HepG2 (cell line): ENCODE measurements around the gene TUT1. TPM values are rescaled to one million over a fixed set of nuclear protein-coding genes. Genes with fewer than 3 reads are reported as not detected.

Experiments
- CHD4 ChIP-seq: fragments of 200-600 bp; sonication (generic); IDR thresholded peaks from 2 replicates; pipeline ENCODE4 v1.7.0; 2017; ENCODE audit warnings: mild to moderate bottlenecking, low read length, borderline replicate concordance
- FOXC1 ChIP-seq: sonication (generic); formaldehyde crosslinking; IDR thresholded peaks from 2 replicates; pipeline ENCODE4 v1.8.0; 2022; ENCODE audit warnings: mild to moderate bottlenecking, missing genetic modification reagents, borderline replicate concordance
- HNF4A ChIP-seq: sonication (generic); formaldehyde crosslinking; IDR thresholded peaks from 2 replicates; pipeline ENCODE4 v1.4.0; 2020; ENCODE audit warnings: missing genetic modification reagents
- HOXA3 ChIP-seq: sonication (generic); formaldehyde crosslinking; IDR thresholded peaks from 2 replicates; pipeline ENCODE4 v1.5.0; 2020; ENCODE audit warnings: missing genetic modification reagents
- MBNL3 ChIP-seq: fragments of 250-450 bp; sonication (Bioruptor Pico); conservative IDR thresholded peaks from 2 replicates; pipeline ENCODE4 v1.8.0; 2022; ENCODE audit warnings: mild to moderate bottlenecking, inconsistent platforms
- MTA3 ChIP-seq: sonication (generic); formaldehyde crosslinking; IDR thresholded peaks from 2 replicates; pipeline ENCODE4 v1.4.0; 2020; ENCODE audit warnings: missing genetic modification reagents
- NFIB ChIP-seq: sonication (generic); formaldehyde crosslinking; IDR thresholded peaks from 2 replicates; pipeline ENCODE4 v1.9.0; 2021; ENCODE audit warnings: missing genetic modification reagents, mild to moderate bottlenecking, borderline replicate concordance
- NFRKB ChIP-seq: fragments of 450-650 bp; IDR thresholded peaks from 2 replicates; pipeline ENCODE4 v1.6.1; 2017
- PAF1 ChIP-seq: IDR thresholded peaks from 2 replicates; pipeline ENCODE4 v1.6.1; 2016; ENCODE audit warnings: missing genetic modification reagents, missing compliant biosample characterization
- SNRNP70 ChIP-seq: fragments of 200-400 bp; formaldehyde crosslinking; IDR thresholded peaks from 2 replicates; pipeline ENCODE4 v1.6.1; 2017; ENCODE audit warnings: mild to moderate bottlenecking, low read depth, low read length, moderate library complexity
- YEATS2 ChIP-seq: sonication (generic); formaldehyde crosslinking; IDR thresholded peaks from 2 replicates; pipeline ENCODE4 v1.4.0; 2020; ENCODE audit warnings: missing genetic modification reagents, borderline replicate concordance
- ZFP36L2 ChIP-seq: sonication (generic); formaldehyde crosslinking; IDR thresholded peaks from 2 replicates; pipeline ENCODE4 v1.4.0; 2020; ENCODE audit warnings: missing genetic modification reagents
- ZFP37 ChIP-seq: sonication (generic); formaldehyde crosslinking; IDR thresholded peaks from 2 replicates; pipeline ENCODE4 v1.4.0; 2020; ENCODE audit warnings: missing genetic modification reagents, borderline replicate concordance
- ZFP90 ChIP-seq: sonication (generic); formaldehyde crosslinking; IDR thresholded peaks from 2 replicates; pipeline ENCODE4 v1.8.0; 2022; ENCODE audit warnings: missing genetic modification reagents, mild to moderate bottlenecking, inconsistent platforms, borderline replicate concordance
- ZNF225 ChIP-seq: sonication (generic); formaldehyde crosslinking; IDR thresholded peaks from 2 replicates; pipeline ENCODE4 v1.4.0; 2020; ENCODE audit warnings: mild to moderate bottlenecking, missing genetic modification reagents
- ZNF292 ChIP-seq: sonication (generic); formaldehyde crosslinking; IDR thresholded peaks from 2 replicates; pipeline ENCODE4 v1.8.1; 2022; ENCODE audit warnings: mild to moderate bottlenecking, low read depth, missing genetic modification reagents, borderline replicate concordance
- ZNF605 ChIP-seq: sonication (generic); formaldehyde crosslinking; IDR thresholded peaks from 2 replicates; pipeline ENCODE4 v1.8.0; 2022; ENCODE audit warnings: mild to moderate bottlenecking, missing genetic modification reagents
- ZNF616 ChIP-seq: sonication (generic); formaldehyde crosslinking; IDR thresholded peaks from 2 replicates; pipeline ENCODE4 v1.5.0; 2020; ENCODE audit warnings: low read depth, mild to moderate bottlenecking, missing genetic modification reagents
- ZNF839 ChIP-seq: sonication (generic); formaldehyde crosslinking; IDR thresholded peaks from 2 replicates; pipeline ENCODE4 v1.4.0; 2020; ENCODE audit warnings: missing genetic modification reagents, mild to moderate bottlenecking, borderline replicate concordance
- polyA plus RNA-seq, 8 experiments: library from polyadenylated mRNA; depleted of rRNA in 3 of 8; stranded (reverse) in 7 of 8; unstranded in 1 of 8; fragments of >200 nt; fragmentation: Illumina TruSeq in 4 of 8; extraction: Trizol in 4 of 8; gene quantifications; 2 replicates each; pipeline versions ENCODE4 v1.2.1 to v1.2.3, GENCODE V29; 2011 to 2016; ENCODE audit warnings: low read depth in 4 of 8, missing spikeins in 1 of 8, mixed read lengths in 1 of 8; ENCODE audit not compliant: insufficient read depth in 1 of 8
- total RNA-seq, 5 experiments: library from RNA; depleted of rRNA; stranded (reverse); fragments of >200 nt; fragmentation: Illumina TruSeq; extraction: Trizol; gene quantifications; 2 replicates each; pipeline ENCODE4 v1.2.3, GENCODE V29; 2016; ENCODE audit warnings: low read depth in 1 of 5
- TF ChIP-seq, protein P1 (sequence below): sonication (generic); formaldehyde crosslinking; IDR thresholded peaks from 2 replicates; pipeline ENCODE4 v1.4.0; 2020; ENCODE audit warnings: missing genetic modification reagents
- TF ChIP-seq, protein P2 (sequence below): sonication (generic); formaldehyde crosslinking; IDR thresholded peaks from 2 replicates; pipeline ENCODE4 v1.9.0; 2021; ENCODE audit warnings: missing genetic modification reagents, mild to moderate bottlenecking, borderline replicate concordance
- TF ChIP-seq, protein P3 (sequence below): IDR thresholded peaks from 2 replicates; pipeline ENCODE4 v1.6.1; 2012; ENCODE audit warnings: low read length, improper control_type of control experiment
- TF ChIP-seq, protein P4 (sequence below): sonication (generic); formaldehyde crosslinking; IDR thresholded peaks from 2 replicates; pipeline ENCODE4 v1.4.0; 2020; ENCODE audit warnings: mild to moderate bottlenecking, missing genetic modification reagents

The TUT1 gene
- total and polyA plus RNA-seq, 2 of the 13 experiments (the other 11 are each of a cell fraction or from before 2014, with no cell fraction given) = 9.7 to 14.3 TPM

DNA sequence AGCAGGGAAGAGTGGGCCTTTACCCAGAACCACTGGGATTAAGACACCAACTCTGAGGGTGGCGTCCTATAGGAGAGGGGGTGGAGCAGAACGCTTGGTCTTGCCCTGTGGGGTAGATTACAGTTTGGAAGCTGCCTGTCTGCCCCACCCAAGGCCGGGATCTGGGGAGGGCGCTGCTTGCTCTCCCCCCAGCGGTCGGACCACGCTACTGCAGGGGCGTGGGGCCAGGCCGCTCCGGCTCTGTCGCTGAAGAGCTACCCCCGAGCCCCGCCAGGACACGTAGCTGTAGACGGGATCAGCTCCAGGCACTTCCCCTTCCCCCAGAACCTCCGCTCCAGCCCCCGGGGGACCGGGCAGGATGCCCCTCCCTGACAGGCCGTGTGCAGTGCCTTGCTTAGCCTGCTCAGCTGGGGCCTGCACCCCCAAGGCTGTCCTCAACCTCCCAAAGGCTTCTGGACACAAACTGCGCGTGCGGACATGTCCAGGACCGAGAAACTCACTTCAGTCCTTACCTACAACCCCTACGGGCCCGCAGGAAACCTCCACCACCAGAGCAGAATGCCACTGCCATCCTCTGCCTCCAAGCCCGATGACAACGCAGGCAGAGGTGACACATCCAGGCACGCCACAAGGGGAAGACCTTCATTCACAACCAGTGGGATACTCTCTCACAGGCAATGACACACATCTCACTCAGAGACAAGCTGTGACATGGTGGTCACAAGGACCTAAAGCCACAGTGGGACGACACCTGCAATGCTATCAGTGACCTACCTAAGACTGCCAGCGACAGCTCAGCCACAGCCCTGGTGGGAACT lies 48.4 kb downstream of the TUT1 start (continued):
- TF ChIP-seq MTA3 (CRISPR knock-in tag) (no peak), NFRKB (no peak), ZFP37 (CRISPR knock-in tag) (no peak), ZNF605 (CRISPR knock-in tag) (peak; percentile 76), ZNF225 (no peak), MBNL3 (CRISPR knock-in tag) (no peak), ZNF616 (CRISPR knock-in tag) (no peak), HOXA3 (CRISPR knock-in tag) (no peak; the same call in 1 of the 2 replicates), SNRNP70 (no peak), NFIB (no peak), HNF4A (CRISPR knock-in tag) (peak; percentile 7; the same call in 1 of the 2 replicates), ZNF839 (CRISPR knock-in tag) (0 out of 2 replicates have a peak, but pooled peaks have one; percentile 62), YEATS2 (CRISPR knock-in tag) (no peak), ZFP36L2 (CRISPR knock-in tag) (no peak), ZNF292 (CRISPR knock-in tag) (no peak), CHD4 (no peak), ZFP90 (CRISPR knock-in tag) (0 out of 2 replicates have a peak, but pooled peaks have one; percentile 47), PAF1 (CRISPR knock-in tag) (no peak), FOXC1 (no peak)
- TF ChIP-seq, protein P1, sequence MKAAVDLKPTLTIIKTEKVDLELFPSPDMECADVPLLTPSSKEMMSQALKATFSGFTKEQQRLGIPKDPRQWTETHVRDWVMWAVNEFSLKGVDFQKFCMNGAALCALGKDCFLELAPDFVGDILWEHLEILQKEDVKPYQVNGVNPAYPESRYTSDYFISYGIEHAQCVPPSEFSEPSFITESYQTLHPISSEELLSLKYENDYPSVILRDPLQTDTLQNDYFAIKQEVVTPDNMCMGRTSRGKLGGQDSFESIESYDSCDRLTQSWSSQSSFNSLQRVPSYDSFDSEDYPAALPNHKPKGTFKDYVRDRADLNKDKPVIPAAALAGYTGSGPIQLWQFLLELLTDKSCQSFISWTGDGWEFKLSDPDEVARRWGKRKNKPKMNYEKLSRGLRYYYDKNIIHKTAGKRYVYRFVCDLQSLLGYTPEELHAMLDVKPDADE (CRISPR knock-in tag) = no peak
- TF ChIP-seq, protein P2, sequence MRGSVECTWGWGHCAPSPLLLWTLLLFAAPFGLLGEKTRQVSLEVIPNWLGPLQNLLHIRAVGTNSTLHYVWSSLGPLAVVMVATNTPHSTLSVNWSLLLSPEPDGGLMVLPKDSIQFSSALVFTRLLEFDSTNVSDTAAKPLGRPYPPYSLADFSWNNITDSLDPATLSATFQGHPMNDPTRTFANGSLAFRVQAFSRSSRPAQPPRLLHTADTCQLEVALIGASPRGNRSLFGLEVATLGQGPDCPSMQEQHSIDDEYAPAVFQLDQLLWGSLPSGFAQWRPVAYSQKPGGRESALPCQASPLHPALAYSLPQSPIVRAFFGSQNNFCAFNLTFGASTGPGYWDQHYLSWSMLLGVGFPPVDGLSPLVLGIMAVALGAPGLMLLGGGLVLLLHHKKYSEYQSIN = no peak
- TF ChIP-seq, protein P3, sequence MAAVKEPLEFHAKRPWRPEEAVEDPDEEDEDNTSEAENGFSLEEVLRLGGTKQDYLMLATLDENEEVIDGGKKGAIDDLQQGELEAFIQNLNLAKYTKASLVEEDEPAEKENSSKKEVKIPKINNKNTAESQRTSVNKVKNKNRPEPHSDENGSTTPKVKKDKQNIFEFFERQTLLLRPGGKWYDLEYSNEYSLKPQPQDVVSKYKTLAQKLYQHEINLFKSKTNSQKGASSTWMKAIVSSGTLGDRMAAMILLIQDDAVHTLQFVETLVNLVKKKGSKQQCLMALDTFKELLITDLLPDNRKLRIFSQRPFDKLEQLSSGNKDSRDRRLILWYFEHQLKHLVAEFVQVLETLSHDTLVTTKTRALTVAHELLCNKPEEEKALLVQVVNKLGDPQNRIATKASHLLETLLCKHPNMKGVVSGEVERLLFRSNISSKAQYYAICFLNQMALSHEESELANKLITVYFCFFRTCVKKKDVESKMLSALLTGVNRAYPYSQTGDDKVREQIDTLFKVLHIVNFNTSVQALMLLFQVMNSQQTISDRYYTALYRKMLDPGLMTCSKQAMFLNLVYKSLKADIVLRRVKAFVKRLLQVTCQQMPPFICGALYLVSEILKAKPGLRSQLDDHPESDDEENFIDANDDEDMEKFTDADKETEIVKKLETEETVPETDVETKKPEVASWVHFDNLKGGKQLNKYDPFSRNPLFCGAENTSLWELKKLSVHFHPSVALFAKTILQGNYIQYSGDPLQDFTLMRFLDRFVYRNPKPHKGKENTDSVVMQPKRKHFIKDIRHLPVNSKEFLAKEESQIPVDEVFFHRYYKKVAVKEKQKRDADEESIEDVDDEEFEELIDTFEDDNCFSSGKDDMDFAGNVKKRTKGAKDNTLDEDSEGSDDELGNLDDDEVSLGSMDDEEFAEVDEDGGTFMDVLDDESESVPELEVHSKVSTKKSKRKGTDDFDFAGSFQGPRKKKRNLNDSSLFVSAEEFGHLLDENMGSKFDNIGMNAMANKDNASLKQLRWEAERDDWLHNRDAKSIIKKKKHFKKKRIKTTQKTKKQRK = no peak
- TF ChIP-seq, protein P4, sequence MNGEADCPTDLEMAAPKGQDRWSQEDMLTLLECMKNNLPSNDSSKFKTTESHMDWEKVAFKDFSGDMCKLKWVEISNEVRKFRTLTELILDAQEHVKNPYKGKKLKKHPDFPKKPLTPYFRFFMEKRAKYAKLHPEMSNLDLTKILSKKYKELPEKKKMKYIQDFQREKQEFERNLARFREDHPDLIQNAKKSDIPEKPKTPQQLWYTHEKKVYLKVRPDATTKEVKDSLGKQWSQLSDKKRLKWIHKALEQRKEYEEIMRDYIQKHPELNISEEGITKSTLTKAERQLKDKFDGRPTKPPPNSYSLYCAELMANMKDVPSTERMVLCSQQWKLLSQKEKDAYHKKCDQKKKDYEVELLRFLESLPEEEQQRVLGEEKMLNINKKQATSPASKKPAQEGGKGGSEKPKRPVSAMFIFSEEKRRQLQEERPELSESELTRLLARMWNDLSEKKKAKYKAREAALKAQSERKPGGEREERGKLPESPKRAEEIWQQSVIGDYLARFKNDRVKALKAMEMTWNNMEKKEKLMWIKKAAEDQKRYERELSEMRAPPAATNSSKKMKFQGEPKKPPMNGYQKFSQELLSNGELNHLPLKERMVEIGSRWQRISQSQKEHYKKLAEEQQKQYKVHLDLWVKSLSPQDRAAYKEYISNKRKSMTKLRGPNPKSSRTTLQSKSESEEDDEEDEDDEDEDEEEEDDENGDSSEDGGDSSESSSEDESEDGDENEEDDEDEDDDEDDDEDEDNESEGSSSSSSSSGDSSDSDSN = peak; percentile 52
